Upper lobe of left lung (tissue), 6 donors: ENCODE data around the gene PRRC2B. TPM values are rescaled to one million over a fixed set of nuclear protein-coding genes. Genes with fewer than 3 reads are reported as not detected.

Experiments
- ATAC-seq, 2 donors: fragments of 200-7000 bp; cut with Tn5 transposase; one replicate each; pipeline ENCODE4 v1.9.1; 2022; ENCODE audit warnings: mild to moderate bottlenecking in 2 of 2, moderate library complexity in 2 of 2; ENCODE audit not compliant: low FRiP score in 2 of 2
- DNase-seq, 2 donors: peaks; one replicate each; pipeline ENCODE4 v3.0.0-alpha.2; 2019 to 2020
- H3K27ac ChIP-seq, 4 donors: fragments of 200-600 bp; sonication (generic); one replicate each; pipeline ENCODE4 v1.5.1; 2016 to 2019
- H3K27me3 ChIP-seq, 4 donors: fragments of 200-600 bp; sonication (generic); one replicate each; pipeline ENCODE4 v1.5.1; 2017 to 2019
- H3K36me3 ChIP-seq, 4 donors: fragments of 200-600 bp; sonication (generic); one replicate each; pipeline ENCODE4 v1.5.1; 2016 to 2019
- H3K4me1 ChIP-seq, 4 donors: fragments of 200-600 bp; sonication (generic); one replicate each; pipeline ENCODE4 v1.5.1; 2018 to 2019
- H3K4me3 ChIP-seq, 4 donors: fragments of 200-600 bp; sonication (generic); one replicate each; pipeline ENCODE4 v1.5.1; 2017 to 2019; ENCODE audit warnings: mild to moderate bottlenecking in 2 of 4, moderate library complexity in 1 of 4
- H3K9me3 ChIP-seq, 4 donors: fragments of 200-600 bp; sonication (generic); one replicate each; pipeline ENCODE4 v1.5.1; 2018 to 2019
- EP300 ChIP-seq, 4 donors: sonication (generic); formaldehyde crosslinking; IDR thresholded peaks; one replicate each; pipeline ENCODE4 v1.5.1; 2017; ENCODE audit warnings: antibody characterized with exemption in 4 of 4, control low read depth in 2 of 4
- POLR2A ChIP-seq, 4 donors: fragments of 450-650 bp; IDR thresholded peaks; one replicate each; pipeline ENCODE4 v1.5.1; 2016 to 2017; ENCODE audit warnings: antibody characterized with exemption in 4 of 4, mild to moderate bottlenecking in 2 of 4
- POLR2AphosphoS5 ChIP-seq, 2 donors: sonication (generic); formaldehyde crosslinking; IDR thresholded peaks; one replicate each; pipeline ENCODE4 v1.5.1; 2017; ENCODE audit warnings: antibody characterized with exemption in 2 of 2
- WGBS, 2 donors: methylation state at CpG; one replicate each; pipeline ENCODE4 v1.1.5; 2017 to 2018; 5-methylcytosine and 5-hydroxymethylcytosine counted together
- total RNA-seq, 6 donors: library from RNA; depleted of rRNA in 4 of 6; stranded (reverse); fragments of >200 nt in 4 of 6; gene quantifications; one replicate each; pipeline versions ENCODE4 v1.1.0 to v1.2.1, GENCODE V29; 2016 to 2021
- TF ChIP-seq, protein P1 (sequence below), 6 experiments: fragments of 450-650 bp in 4 of 6; fragments of 200-600 bp in 2 of 6; sonication (generic) in 2 of 6; IDR thresholded peaks; one replicate each; pipeline ENCODE4 v1.5.1; 2016 to 2019; ENCODE audit warnings: antibody characterized with exemption in 6 of 6
- donor health status: DM: no; HTN: no; CAD: no; lungs with moderate emphysema.
- donor health status: DM: no; HTN: yes; CAD: no; lungs with severe emphysema.

PRRC2B gene
- total RNA-seq, 6 donors from 2014 or later, result 114 to 348 (median 186) TPM

DNA sequence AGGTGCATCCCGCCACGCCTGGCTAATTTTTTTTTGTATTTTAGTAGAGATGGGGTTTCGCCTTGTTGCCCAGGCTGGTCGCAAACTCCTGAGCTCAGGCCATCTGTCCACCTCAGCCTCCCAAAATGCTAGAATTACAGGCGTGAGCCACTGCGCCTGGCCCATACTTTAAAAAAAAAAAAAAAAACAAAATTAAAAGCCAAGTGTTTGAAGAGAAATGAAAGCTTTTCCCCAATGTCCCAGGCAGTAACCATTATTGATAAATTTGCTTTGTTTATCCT is 9.5 kb downstream of the PRRC2B start:
- Histone ChIP-seq H3K27me3 (no peaks in the 10 kb centered on the region), H3K27ac (peak overlapping the region in 3 of 4 donors; percentile 61 to 74 (median 62)), H3K9me3 (no peaks in the 10 kb centered on the region), H3K36me3 (no peaks in the 10 kb centered on the region), H3K4me1 (peaks cover 94 to 100% (median 96%) of the 10 kb centered on the region in 4 donors), H3K4me3 (no peak overlapping the region)
- no peak for DNase-seq
- no peak for ATAC-seq
- WGBS, 2 donors, result 92 to 93% methylated on average over 6 of the region's 6 CpGs
- TF ChIP-seq POLR2A (IDR thresholded peaks at IDR 0.05) (no peak), EP300 (IDR thresholded peaks at IDR 0.05) (no peak)
- TF ChIP-seq, protein P1, sequence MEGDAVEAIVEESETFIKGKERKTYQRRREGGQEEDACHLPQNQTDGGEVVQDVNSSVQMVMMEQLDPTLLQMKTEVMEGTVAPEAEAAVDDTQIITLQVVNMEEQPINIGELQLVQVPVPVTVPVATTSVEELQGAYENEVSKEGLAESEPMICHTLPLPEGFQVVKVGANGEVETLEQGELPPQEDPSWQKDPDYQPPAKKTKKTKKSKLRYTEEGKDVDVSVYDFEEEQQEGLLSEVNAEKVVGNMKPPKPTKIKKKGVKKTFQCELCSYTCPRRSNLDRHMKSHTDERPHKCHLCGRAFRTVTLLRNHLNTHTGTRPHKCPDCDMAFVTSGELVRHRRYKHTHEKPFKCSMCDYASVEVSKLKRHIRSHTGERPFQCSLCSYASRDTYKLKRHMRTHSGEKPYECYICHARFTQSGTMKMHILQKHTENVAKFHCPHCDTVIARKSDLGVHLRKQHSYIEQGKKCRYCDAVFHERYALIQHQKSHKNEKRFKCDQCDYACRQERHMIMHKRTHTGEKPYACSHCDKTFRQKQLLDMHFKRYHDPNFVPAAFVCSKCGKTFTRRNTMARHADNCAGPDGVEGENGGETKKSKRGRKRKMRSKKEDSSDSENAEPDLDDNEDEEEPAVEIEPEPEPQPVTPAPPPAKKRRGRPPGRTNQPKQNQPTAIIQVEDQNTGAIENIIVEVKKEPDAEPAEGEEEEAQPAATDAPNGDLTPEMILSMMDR (IDR thresholded peaks at IDR 0.05), result no peak

DNA sequence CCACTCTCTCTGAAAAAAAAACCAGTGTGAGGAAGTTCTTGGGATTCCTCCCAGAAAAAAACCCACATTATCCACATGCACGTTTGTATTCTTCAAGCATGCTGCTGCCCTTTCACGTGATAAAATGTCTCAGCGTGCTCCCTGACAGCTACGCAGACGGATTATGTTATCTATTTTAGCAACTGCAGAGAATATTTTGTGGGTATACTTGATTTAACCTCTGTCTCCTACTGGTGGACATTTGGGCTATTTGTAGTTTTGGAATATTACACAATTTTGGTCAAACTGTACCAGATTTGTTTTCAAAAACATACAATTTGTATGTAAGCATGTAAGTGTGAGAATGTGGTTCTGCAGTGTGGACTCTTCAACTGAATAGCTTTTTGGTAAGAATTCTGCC is 10.7 kb downstream of the PRRC2B start:
- Histone ChIP-seq H3K27me3 (no peaks in the 10 kb centered on the region), H3K27ac (peak overlapping the region in 2 of 4 donors; percentile 62 to 73), H3K36me3 (no peaks in the 10 kb centered on the region), H3K9me3 (no peaks in the 10 kb centered on the region), H3K4me3 (no peak overlapping the region), H3K4me1 (peaks cover 93 to 100% (median 96%) of the 10 kb centered on the region in 4 donors)
- ATAC-seq, result no peak
- DNase-seq, result no peak
- 52 to 56% methylated on average over 5 of the region's 5 CpGs for WGBS, 2 donors
- TF ChIP-seq POLR2AphosphoS5 (IDR thresholded peaks at IDR 0.05), result no peak
- TF ChIP-seq, protein P1 (IDR thresholded peaks at IDR 0.05), result no peak
- TF ChIP-seq EP300 (IDR thresholded peaks at IDR 0.05), result no peak
- no peak for TF ChIP-seq POLR2A (IDR thresholded peaks at IDR 0.05)

DNA sequence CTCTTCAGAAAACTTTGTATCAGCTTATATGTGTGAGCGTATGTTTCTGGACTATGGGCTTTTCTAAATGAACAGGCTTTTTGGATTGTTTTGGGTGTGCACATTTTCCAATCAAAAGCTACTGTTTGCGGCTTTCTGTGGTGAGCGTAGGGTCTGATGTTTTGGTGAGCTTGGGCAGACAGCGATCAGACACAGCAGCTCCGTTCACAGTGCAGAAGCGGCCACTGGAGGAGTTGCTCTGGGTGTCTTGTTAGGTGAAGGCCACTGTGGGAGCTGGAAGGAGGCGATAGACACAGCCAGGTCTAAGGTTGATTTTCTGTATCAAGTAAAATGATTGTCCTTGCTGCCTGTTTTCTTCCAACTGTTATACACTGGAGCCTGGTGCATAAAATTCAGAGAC is 11.1 kb downstream of the PRRC2B start:
- Histone ChIP-seq H3K9me3 (no peaks in the 10 kb centered on the region), H3K27ac (peak overlapping the region; percentile 31 to 73 (median 52)), H3K4me3 (no peak overlapping the region), H3K36me3 (no peaks in the 10 kb centered on the region), H3K27me3 (no peaks in the 10 kb centered on the region), H3K4me1 (peaks cover 93 to 100% (median 96%) of the 10 kb centered on the region in 4 donors)
- WGBS, 2 donors, result 77 to 85% methylated on average over 7 of the region's 7 CpGs
- DNase-seq, result no peak
- TF ChIP-seq POLR2AphosphoS5 (IDR thresholded peaks at IDR 0.05) (no peak), POLR2A (IDR thresholded peaks at IDR 0.05) (no peak)
- no peak for ATAC-seq

DNA sequence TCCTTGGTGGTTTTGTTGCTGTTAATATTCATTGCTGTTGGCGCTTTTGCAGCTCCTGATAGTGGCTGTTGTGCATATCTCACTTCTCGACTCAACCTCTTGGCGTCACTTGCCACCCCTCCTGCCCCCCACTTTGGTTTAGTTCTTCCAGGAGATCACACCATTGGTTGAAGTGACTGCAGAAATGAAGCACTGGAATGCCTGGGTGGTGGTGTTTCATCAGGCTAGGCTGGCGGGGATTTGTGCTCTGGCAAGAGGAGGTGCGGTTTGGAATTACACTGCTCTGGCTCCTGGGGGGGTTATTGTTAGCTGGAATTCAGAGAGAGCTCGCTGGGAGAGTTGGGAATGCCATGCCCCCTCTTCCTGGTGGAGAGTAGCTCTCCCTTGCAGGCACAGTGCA is 11.5 kb downstream of the PRRC2B start:
- peak overlapping the region; percentile 31 to 73 (median 52) for H3K27ac ChIP-seq
- peaks cover 95 to 100% (median 98%) of the 10 kb centered on the region in 4 donors for H3K4me1 ChIP-seq
- WGBS, 2 donors, result 46 to 63% methylated on average over 6 of the region's 6 CpGs
- ATAC-seq, result peak in 1 of 2 donors; percentile 29
- TF ChIP-seq POLR2A (IDR thresholded peaks at IDR 0.05) (no peak), EP300 (IDR thresholded peaks at IDR 0.05) (no peak), POLR2AphosphoS5 (IDR thresholded peaks at IDR 0.05) (no peak)
- TF ChIP-seq, protein P1 (IDR thresholded peaks at IDR 0.05), result no peak
- H3K27me3 ChIP-seq, result no peaks in the 10 kb centered on the region
- no peaks in the 10 kb centered on the region for H3K36me3 ChIP-seq
- H3K4me3 ChIP-seq, result no peak overlapping the region
- H3K9me3 ChIP-seq, result no peaks in the 10 kb centered on the region
- DNase-seq, result peak in 1 of 2 donors; percentile 33

DNA sequence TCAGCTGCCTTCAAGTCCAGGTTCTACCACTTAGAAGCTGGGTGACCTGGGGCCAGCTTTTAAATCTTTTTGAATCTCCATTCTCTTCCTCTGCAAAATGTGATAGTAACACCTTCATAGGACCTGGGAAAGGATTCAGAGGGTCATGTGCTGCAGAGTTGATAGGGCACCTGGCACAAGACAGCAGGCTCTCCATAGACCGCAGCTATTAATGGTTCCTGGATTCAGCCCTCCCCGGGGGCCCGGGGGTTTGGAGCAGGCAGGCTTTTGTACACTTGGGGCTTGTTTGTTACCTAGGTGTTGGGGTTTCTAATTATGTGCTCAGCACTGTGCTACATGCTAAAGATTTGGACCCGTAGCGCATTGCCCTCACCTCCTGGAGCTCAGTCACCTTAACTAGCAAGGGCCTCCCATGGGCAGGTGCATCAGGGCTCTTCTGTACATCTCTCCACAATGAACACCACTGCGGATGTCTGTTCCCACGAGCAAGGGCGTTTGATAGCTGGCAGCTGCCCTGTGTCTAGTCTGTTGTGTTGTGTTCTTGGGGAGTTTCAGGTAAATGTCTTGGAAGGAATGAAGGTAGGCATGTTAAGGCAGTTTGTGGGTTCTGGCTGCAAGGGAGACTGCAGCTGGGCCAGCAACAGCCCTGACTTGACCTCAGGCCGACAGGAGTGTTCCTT is 12.1 kb downstream of the PRRC2B start:
- peaks cover 90 to 99% (median 95%) of the 10 kb centered on the region in 4 donors for H3K4me1 ChIP-seq
- TF ChIP-seq EP300 (IDR thresholded peaks at IDR 0.05), result no peak
- TF ChIP-seq, protein P1 (IDR thresholded peaks at IDR 0.05), result no peak
- no peak for TF ChIP-seq POLR2A (IDR thresholded peaks at IDR 0.05)
- TF ChIP-seq POLR2AphosphoS5 (IDR thresholded peaks at IDR 0.05), result no peak
- WGBS, 2 donors, result 41 to 47% methylated on average over 4 to 9 of the region's 9 CpGs
- H3K27me3 ChIP-seq, result no peaks in the 10 kb centered on the region
- DNase-seq, result no peak
- no peaks in the 10 kb centered on the region for H3K9me3 ChIP-seq
- no peaks in the 10 kb centered on the region for H3K36me3 ChIP-seq
- H3K4me3 ChIP-seq, result peak overlapping the region in 1 of 4 donors; percentile 3
- H3K27ac ChIP-seq, result peak overlapping the region; percentile 31 to 73 (median 60)
- no peak for ATAC-seq
